K562 (cell line): ENCODE data around the gene SRM. TPM values are rescaled to one million over a fixed set of nuclear protein-coding genes. Genes with fewer than 3 reads are reported as not detected.

Experiments used
- CHD2 ChIP-seq: IDR thresholded peaks from 2 replicates; pipeline ENCODE4 v1.6.1; 2011; ENCODE audit warnings: low read depth, low read length
- DDX20 ChIP-seq: fragments of 450-650 bp; IDR thresholded peaks from 2 replicates; pipeline ENCODE4 v1.6.1; 2016; ENCODE audit warnings: missing genetic modification characterization, low read depth, mild to moderate bottlenecking, missing compliant biosample characterization, moderate library complexity
- ELK1 ChIP-seq: sonication (generic); formaldehyde crosslinking; IDR thresholded peaks from 2 replicates; pipeline ENCODE4 v1.8.1; 2022; ENCODE audit warnings: missing genetic modification reagents
- GABPA ChIP-seq: fragments of 200-800 bp; sonication (Bioruptor generic); conservative IDR thresholded peaks from 2 replicates; pipeline ENCODE4 v1.6.1; 2016; ENCODE audit warnings: low read depth, missing genetic modification characterization, missing compliant biosample characterization
- IFI16 ChIP-seq: fragments of 250-450 bp; sonication (Bioruptor Pico); IDR thresholded peaks from 2 replicates; pipeline ENCODE4 v2.1.2; 2022; ENCODE audit warnings: mild to moderate bottlenecking, inconsistent platforms
- IRF1 ChIP-seq: sonication (generic); formaldehyde crosslinking; IDR thresholded peaks from 2 replicates; pipeline ENCODE4 v1.8.0; 2022; ENCODE audit warnings: missing genetic modification reagents, mild to moderate bottlenecking, borderline replicate concordance
- NELFE ChIP-seq: IDR thresholded peaks from 2 replicates; pipeline ENCODE4 v1.6.1; 2011; ENCODE audit warnings: mild to moderate bottlenecking; ENCODE audit not compliant: insufficient read depth, insufficient read length
- NR2C1 ChIP-seq, 2 experiments: fragments of 450-650 bp; IDR thresholded peaks; 2 replicates each; pipeline ENCODE4 v1.6.1; 2017; ENCODE audit warnings: mild to moderate bottlenecking in 2 of 2, antibody characterized with exemption in 1 of 2, inconsistent platforms in 1 of 2, missing compliant biosample characterization in 1 of 2, missing genetic modification characterization in 1 of 2
- NR4A1 ChIP-seq, 2 experiments: fragments of 250-450 bp in 1 of 2; fragments of 450-650 bp in 1 of 2; sonication (Bioruptor Pico) in 1 of 2; IDR thresholded peaks; 2 replicates each; pipeline versions ENCODE4 v1.4.0 to v1.6.1; 2016 to 2020; ENCODE audit warnings: mild to moderate bottlenecking in 2 of 2, missing compliant biosample characterization in 1 of 2, missing genetic modification characterization in 1 of 2, moderate library complexity in 1 of 2
- POLR3G ChIP-seq: IDR thresholded peaks from 2 replicates; pipeline ENCODE4 v1.6.1; 2011; ENCODE audit not compliant: insufficient read length, insufficient replicate concordance; ENCODE audit errors: extremely low read depth
- RB1 ChIP-seq: fragments of 450-650 bp; IDR thresholded peaks from 2 replicates; pipeline ENCODE4 v1.6.1; 2017; ENCODE audit warnings: low read depth, mild to moderate bottlenecking
- RFX5 ChIP-seq: IDR thresholded peaks from 2 replicates; pipeline ENCODE4 v1.6.1; 2011; ENCODE audit warnings: low read depth, mild to moderate bottlenecking, improper control_type of control experiment, low read length
- RHOXF2B ChIP-seq: fragments of 250-450 bp; sonication (Bioruptor Pico); conservative IDR thresholded peaks from 2 replicates; pipeline ENCODE4 v1.5.1; 2021
- SAP30 ChIP-seq: fragments of 200-600 bp; sonication (generic); IDR thresholded peaks from 2 replicates; pipeline ENCODE4 v1.6.1; 2012; ENCODE audit warnings: borderline replicate concordance, low read depth, mild to moderate bottlenecking, moderate library complexity, low read length, control low read depth, inconsistent platforms; ENCODE audit not compliant: insufficient read depth, poor library complexity, severe bottlenecking
- SNIP1 ChIP-seq: fragments of 450-650 bp; IDR thresholded peaks from 2 replicates; pipeline ENCODE4 v1.7.1; 2017; ENCODE audit warnings: low read depth, mild to moderate bottlenecking
- TAF7 ChIP-seq: fragments of 450-650 bp; IDR thresholded peaks from 2 replicates; pipeline ENCODE4 v1.6.1; 2016; ENCODE audit warnings: missing genetic modification characterization, missing compliant biosample characterization
- TEAD2 ChIP-seq: fragments of 450-650 bp; IDR thresholded peaks from 2 replicates; pipeline ENCODE4 v1.6.1; 2016; ENCODE audit warnings: missing genetic modification characterization, control low read depth, missing compliant biosample characterization
- TOE1 ChIP-seq, 2 experiments: fragments of 450-650 bp in 1 of 2; sonication (generic) in 1 of 2; formaldehyde crosslinking in 1 of 2; IDR thresholded peaks; 2 replicates each; pipeline versions ENCODE4 v1.7.1 to v1.8.0; 2016 to 2022; ENCODE audit warnings: borderline replicate concordance in 2 of 2, mild to moderate bottlenecking in 2 of 2, antibody characterized with exemption in 1 of 2, inconsistent platforms in 1 of 2, low read depth in 1 of 2, missing genetic modification reagents in 1 of 2, moderate library complexity in 1 of 2
- XRCC4 ChIP-seq: IDR thresholded peaks from one replicate; pipeline ENCODE4 v1.6.1; 2011; ENCODE audit not compliant: insufficient read depth, insufficient read length; ENCODE audit errors: extremely low read depth
- ZNF217 ChIP-seq: sonication (generic); formaldehyde crosslinking; IDR thresholded peaks from 2 replicates; pipeline ENCODE4 v1.8.0; 2022; ENCODE audit warnings: mild to moderate bottlenecking, missing genetic modification reagents
- polyA plus RNA-seq, 8 experiments: library from polyadenylated mRNA; depleted of rRNA in 4 of 8; stranded (reverse) in 5 of 8; unstranded in 3 of 8; fragments of >200 nt; fragmentation: Nextera tagmentation in 2 of 8; fragmentation: Illumina TruSeq in 1 of 8; extraction: Ambion mirVana in 2 of 8; extraction: Trizol in 1 of 8; gene quantifications; 2 replicates each; pipeline versions ENCODE4 v1.2.1 to v1.2.3, GENCODE V29; 2011 to 2014; ENCODE audit warnings: inconsistent platforms in 1 of 8, missing spikeins in 1 of 8
- total RNA-seq, 7 experiments: library from RNA; depleted of rRNA in 6 of 7; stranded (reverse); fragments of >200 nt in 6 of 7; fragmentation: Illumina TruSeq in 2 of 7; extraction: Trizol in 2 of 7; gene quantifications; 2 replicates each; pipeline versions ENCODE4 v1.2.1 to v1.2.3, GENCODE V29; 2011 to 2021; ENCODE audit warnings: low replicate concordance in 1 of 7
- TF ChIP-seq, protein P1 (sequence below): fragments of 250-450 bp; sonication (Bioruptor Pico); IDR thresholded peaks from 2 replicates; pipeline ENCODE4 v1.4.0; 2020

SRM gene
- total and polyA plus RNA-seq, 9 of the 15 experiments (the other 6 are each of a cell fraction or from before 2014, with no cell fraction given): 23.9 to 373 (median 82.5) TPM

DNA sequence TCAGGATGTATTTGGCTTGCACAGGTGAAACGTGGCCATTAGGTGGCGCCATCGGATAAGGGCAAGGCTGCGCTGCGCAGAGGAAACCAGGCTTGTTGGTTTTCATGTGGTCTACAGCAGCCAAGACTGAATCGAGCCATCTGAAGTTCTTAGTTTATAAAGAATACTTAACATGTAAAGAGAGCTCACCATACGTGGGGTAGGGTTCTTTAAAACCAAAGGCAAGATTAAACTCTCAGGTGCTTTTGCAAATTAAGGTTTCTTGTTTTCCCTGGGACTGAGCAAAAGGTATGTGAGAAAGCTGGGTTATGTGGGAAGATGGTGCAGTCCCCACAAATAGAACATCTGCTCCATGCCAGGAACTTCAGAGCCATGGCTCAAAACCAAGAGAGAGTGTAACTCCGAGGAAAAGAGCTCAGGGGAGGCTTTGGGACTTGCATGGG lies 22.1 kb downstream of the SRM start (continued):
- TF ChIP-seq POLR3G: no peak
- TF ChIP-seq SNIP1: no peak
- no peak for TF ChIP-seq GABPA
- TF ChIP-seq SAP30: no peak
- TF ChIP-seq RB1: peak; percentile 56; the same call in 1 of the 2 replicates
- no peak; the same call in 1 of the 2 replicates for TF ChIP-seq NR2C1 (IDR thresholded peaks at IDR 0.05)
- no peak for TF ChIP-seq NR2C1 (tag; IDR thresholded peaks at IDR 0.05)
- no peak for TF ChIP-seq TAF7 (tag)
- TF ChIP-seq, protein P1, sequence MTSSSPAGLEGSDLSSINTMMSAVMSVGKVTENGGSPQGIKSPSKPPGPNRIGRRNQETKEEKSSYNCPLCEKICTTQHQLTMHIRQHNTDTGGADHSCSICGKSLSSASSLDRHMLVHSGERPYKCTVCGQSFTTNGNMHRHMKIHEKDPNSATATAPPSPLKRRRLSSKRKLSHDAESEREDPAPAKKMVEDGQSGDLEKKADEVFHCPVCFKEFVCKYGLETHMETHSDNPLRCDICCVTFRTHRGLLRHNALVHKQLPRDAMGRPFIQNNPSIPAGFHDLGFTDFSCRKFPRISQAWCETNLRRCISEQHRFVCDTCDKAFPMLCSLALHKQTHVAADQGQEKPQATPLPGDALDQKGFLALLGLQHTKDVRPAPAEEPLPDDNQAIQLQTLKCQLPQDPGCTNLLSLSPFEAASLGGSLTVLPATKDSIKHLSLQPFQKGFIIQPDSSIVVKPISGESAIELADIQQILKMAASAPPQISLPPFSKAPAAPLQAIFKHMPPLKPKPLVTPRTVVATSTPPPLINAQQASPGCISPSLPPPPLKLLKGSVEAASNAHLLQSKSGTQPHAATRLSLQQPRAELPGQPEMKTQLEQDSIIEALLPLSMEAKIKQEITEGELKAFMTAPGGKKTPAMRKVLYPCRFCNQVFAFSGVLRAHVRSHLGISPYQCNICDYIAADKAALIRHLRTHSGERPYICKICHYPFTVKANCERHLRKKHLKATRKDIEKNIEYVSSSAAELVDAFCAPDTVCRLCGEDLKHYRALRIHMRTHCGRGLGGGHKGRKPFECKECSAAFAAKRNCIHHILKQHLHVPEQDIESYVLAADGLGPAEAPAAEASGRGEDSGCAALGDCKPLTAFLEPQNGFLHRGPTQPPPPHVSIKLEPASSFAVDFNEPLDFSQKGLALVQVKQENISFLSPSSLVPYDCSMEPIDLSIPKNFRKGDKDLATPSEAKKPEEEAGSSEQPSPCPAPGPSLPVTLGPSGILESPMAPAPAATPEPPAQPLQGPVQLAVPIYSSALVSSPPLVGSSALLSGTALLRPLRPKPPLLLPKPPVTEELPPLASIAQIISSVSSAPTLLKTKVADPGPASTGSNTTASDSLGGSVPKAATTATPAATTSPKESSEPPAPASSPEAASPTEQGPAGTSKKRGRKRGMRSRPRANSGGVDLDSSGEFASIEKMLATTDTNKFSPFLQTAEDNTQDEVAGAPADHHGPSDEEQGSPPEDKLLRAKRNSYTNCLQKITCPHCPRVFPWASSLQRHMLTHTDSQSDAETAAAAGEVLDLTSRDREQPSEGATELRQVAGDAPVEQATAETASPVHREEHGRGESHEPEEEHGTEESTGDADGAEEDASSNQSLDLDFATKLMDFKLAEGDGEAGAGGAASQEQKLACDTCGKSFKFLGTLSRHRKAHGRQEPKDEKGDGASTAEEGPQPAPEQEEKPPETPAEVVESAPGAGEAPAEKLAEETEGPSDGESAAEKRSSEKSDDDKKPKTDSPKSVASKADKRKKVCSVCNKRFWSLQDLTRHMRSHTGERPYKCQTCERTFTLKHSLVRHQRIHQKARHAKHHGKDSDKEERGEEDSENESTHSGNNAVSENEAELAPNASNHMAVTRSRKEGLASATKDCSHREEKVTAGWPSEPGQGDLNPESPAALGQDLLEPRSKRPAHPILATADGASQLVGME: no peak
- no peak for TF ChIP-seq IFI16 (CRISPR knock-in tag)
- no peak for TF ChIP-seq TOE1 (IDR thresholded peaks at IDR 0.05; ENCODE audit: borderline replicate concordance)
- no peak for TF ChIP-seq TOE1 (CRISPR knock-in tag; IDR thresholded peaks at IDR 0.05; ENCODE audit: borderline replicate concordance, low read depth)
- TF ChIP-seq DDX20 (tag): no peak
- TF ChIP-seq ZNF217 (CRISPR knock-in tag): no peak
- no peak for TF ChIP-seq NR4A1 (CRISPR knock-in tag; IDR thresholded peaks at IDR 0.05)
- no peak for TF ChIP-seq NR4A1 (tag; IDR thresholded peaks at IDR 0.05)
- no peak for TF ChIP-seq ELK1
- TF ChIP-seq RFX5: no peak
- TF ChIP-seq NELFE: no peak
- TF ChIP-seq XRCC4: no peak
- TF ChIP-seq CHD2: no peak
- TF ChIP-seq RHOXF2B (CRISPR knock-in tag): peak; percentile 52; the same call in 1 of the 2 replicates
- no peak for TF ChIP-seq TEAD2
- TF ChIP-seq IRF1 (CRISPR knock-in tag): no peak
